HG03565 (cell line): ENCODE results near the gene IGSF9B.
"Not testable (repeated sequence)": the region's sequence is repeated elsewhere in the genome, so short reads cannot be mapped to it uniquely, and the experiment has no call there.

Source experiments
- ATAC-seq: cut with Tn5 transposase; IDR thresholded peaks from one replicate; pipeline ENCODE4 v1.9.1; 2021; ENCODE audit warnings: mild to moderate bottlenecking, moderate library complexity; ENCODE audit not compliant: unreplicated experiment

The IGSF9B gene

GRCh38 chr11:133956650-133957633 lies at the start of gene IGSF9B:
Gene IGSF9B, minus strand, starts transcription at chr11:133956968. Its CDS starts 214 bp downstream, at chr11:133956754.
- ATAC-seq: peak; percentile 98

- no peak for ATAC-seq
Observed at GRCh38 chr11:134004496-134005172, 47.9 kb upstream of the IGSF9B start.

- no peak for ATAC-seq
Observed at GRCh38 chr11:134003792-134004495, 47.2 kb upstream of the IGSF9B start.

- ATAC-seq: not testable (repeated sequence)
Observed at GRCh38 chr11:134002819-134003218, 46.1 kb upstream of the IGSF9B start.

GRCh38 chr11:134002338-134002737 lies 45.6 kb upstream of the IGSF9B start:
- not testable (repeated sequence) for ATAC-seq

- ATAC-seq: no peak
Observed at GRCh38 chr11:134001596-134001995, 44.8 kb upstream of the IGSF9B start.

GRCh38 chr11:134001088-134001487 lies 44.3 kb upstream of the IGSF9B start:
- ATAC-seq: no peak

GRCh38 chr11:133999355-133999754 lies 42.6 kb upstream of the IGSF9B start:
- ATAC-seq: no peak

GRCh38 chr11:133997554-133997953 lies 40.8 kb upstream of the IGSF9B start:
- ATAC-seq: no peak

- no peak for ATAC-seq
Observed at GRCh38 chr11:133996671-133997070, 39.9 kb upstream of the IGSF9B start.

GRCh38 chr11:133995066-133995465 lies 38.3 kb upstream of the IGSF9B start:
- ATAC-seq: no peak

- no peak for ATAC-seq
Observed at GRCh38 chr11:133993921-133994320, 37.2 kb upstream of the IGSF9B start.

GRCh38 chr11:133993107-133993506 lies 36.3 kb upstream of the IGSF9B start:
- no peak for ATAC-seq

GRCh38 chr11:133992121-133992520 lies 35.4 kb upstream of the IGSF9B start:
- no peak for ATAC-seq

- no peak for ATAC-seq
Observed at GRCh38 chr11:133991101-133991500, 34.3 kb upstream of the IGSF9B start.

GRCh38 chr11:133990501-133990900 lies 33.7 kb upstream of the IGSF9B start:
- no peak for ATAC-seq

GRCh38 chr11:133988686-133989410 lies 32.1 kb upstream of the IGSF9B start:
- no peak for ATAC-seq

- ATAC-seq: no peak
Observed at GRCh38 chr11:133987171-133987570, 30.4 kb upstream of the IGSF9B start.

GRCh38 chr11:133985981-133986944 lies 29.5 kb upstream of the IGSF9B start:
- no peak for ATAC-seq
